Testis (tissue), 3 donors: ENCODE measurements around the gene NTM. TPM values are rescaled to one million over a fixed set of nuclear protein-coding genes. Genes with fewer than 3 reads are reported as not detected.

Experiments used
- DNase-seq: peaks from one replicate; pipeline ENCODE4 v3.0.0-alpha.2; 2019
- H3K27ac ChIP-seq, 2 donors: fragments of 200-600 bp; sonication (generic); one replicate each; pipeline ENCODE4 v1.5.1; 2019
- H3K27me3 ChIP-seq: fragments of 200-600 bp; sonication (generic); one replicate; pipeline ENCODE4 v1.5.1; 2019
- H3K36me3 ChIP-seq: fragments of 200-600 bp; sonication (generic); one replicate; pipeline ENCODE4 v1.5.1; 2017; ENCODE audit warnings: low read depth; ENCODE audit errors: missing control alignments
- H3K4me1 ChIP-seq: fragments of 200-600 bp; sonication (generic); one replicate; pipeline ENCODE4 v1.5.1; 2019
- H3K4me3 ChIP-seq, 2 donors: fragments of 200-600 bp; sonication (generic); one replicate each; pipeline ENCODE4 v1.5.1; 2017 to 2019
- H3K9me3 ChIP-seq: fragments of 200-600 bp; sonication (generic); one replicate; pipeline ENCODE4 v1.5.1; 2017
- CTCF ChIP-seq, 3 experiments: fragments of 450-650 bp in 2 of 3; fragments of 200-600 bp in 1 of 3; sonication (generic) in 1 of 3; IDR thresholded peaks; one replicate each; pipeline ENCODE4 v1.5.1; 2016 to 2019; ENCODE audit warnings: antibody characterized with exemption in 3 of 3, mild to moderate bottlenecking in 2 of 3, moderate library complexity in 1 of 3
- POLR2A ChIP-seq: fragments of 450-650 bp; IDR thresholded peaks from one replicate; pipeline ENCODE4 v1.6.1; 2017; ENCODE audit warnings: antibody characterized with exemption, mild to moderate bottlenecking, moderate library complexity
- WGBS, 2 donors: methylation state at CpG; one replicate each; pipeline ENCODE4 v1.1.5; 2018; 5-methylcytosine and 5-hydroxymethylcytosine counted together
- intact Hi-C: fragments of 100-400 bp; cut with DNase I; formaldehyde crosslinking; loops from one replicate; pipeline ENCODE4 v1.15.1; 2023; ENCODE audit warnings: low total_unique reads
- polyA plus RNA-seq: library from polyadenylated mRNA; stranded (reverse); fragments of 350-450 nt; fragmentation: Illumina TruSeq; extraction: RNeasy Lipid Tissue Mini Kit (QIAGEN cat#74804); gene quantifications from one replicate; pipeline ENCODE4 v1.2.3, GENCODE V29; 2014; ENCODE audit warnings: low read depth, low replicate concordance; ENCODE audit not compliant: insufficient read depth
- total RNA-seq, 2 donors: library from RNA; depleted of rRNA; stranded (reverse); fragments of >200 nt; gene quantifications; one replicate each; pipeline ENCODE4 v1.2.3, GENCODE V29; 2016

NTM gene
- total and polyA plus RNA-seq, 3 donors from 2014 or later, result 1.7 to 4.5 (median 1.8) TPM

- TF ChIP-seq POLR2A, result no peak
- H3K36me3 ChIP-seq, result no peaks in the 10 kb centered on the region
- H3K4me1 ChIP-seq, result no peaks in the 10 kb centered on the region
- no peaks in the 10 kb centered on the region for H3K27me3 ChIP-seq
- no peaks in the 10 kb centered on the region for H3K9me3 ChIP-seq
- H3K4me3 ChIP-seq, result no peak overlapping the region
- no peak for DNase-seq
- WGBS, 2 donors, result 93% methylated on average over 6 of the region's 6 CpGs
- H3K27ac ChIP-seq, result no peak overlapping the region
- intact Hi-C loops, result no loop called here
These were observed 403.2 kb downstream of the NTM start for GRCh38 chr11:131773626-131774025.

GRCh38 chr11:131776211-131776610, 405.8 kb downstream of the NTM start:
- WGBS, 2 donors, result 66 to 83% methylated on average over 3 of the region's 3 CpGs
- TF ChIP-seq POLR2A (no peak), CTCF (IDR thresholded peaks at IDR 0.05) (no peak)
- no peaks in the 10 kb centered on the region for H3K36me3 ChIP-seq
- no peaks in the 10 kb centered on the region for H3K4me1 ChIP-seq
- H3K4me3 ChIP-seq, result no peak overlapping the region
- intact Hi-C loops, result no loop called here
- no peaks in the 10 kb centered on the region for H3K9me3 ChIP-seq
- H3K27me3 ChIP-seq, result no peaks in the 10 kb centered on the region
- no peak for DNase-seq
- H3K27ac ChIP-seq, result no peak overlapping the region

- Histone ChIP-seq H3K27me3 (no peaks in the 10 kb centered on the region), H3K9me3 (no peaks in the 10 kb centered on the region), H3K4me3 (no peak overlapping the region), H3K27ac (no peak overlapping the region), H3K36me3 (no peaks in the 10 kb centered on the region), H3K4me1 (no peaks in the 10 kb centered on the region)
- TF ChIP-seq CTCF (IDR thresholded peaks at IDR 0.05) (no peak), POLR2A (no peak)
- DNase-seq, result no peak
- WGBS, 2 donors, result 69 to 77% methylated on average over 7 of the region's 7 CpGs
- intact Hi-C loops, result no loop called here
These were observed 415.4 kb downstream of the NTM start for GRCh38 chr11:131785801-131786200.

GRCh38 chr11:131787119-131787518, 416.7 kb downstream of the NTM start:
- DNase-seq, result no peak
- Histone ChIP-seq H3K4me1 (no peaks in the 10 kb centered on the region), H3K9me3 (no peaks in the 10 kb centered on the region), H3K27ac (no peak overlapping the region), H3K4me3 (no peak overlapping the region), H3K36me3 (no peaks in the 10 kb centered on the region), H3K27me3 (no peaks in the 10 kb centered on the region)
- no peak for TF ChIP-seq POLR2A
- intact Hi-C loops, result no loop called here
- WGBS, 2 donors, result 65 to 70% methylated on average over 3 of the region's 3 CpGs

- H3K4me1 ChIP-seq, result no peaks in the 10 kb centered on the region
- WGBS, 2 donors, result 64 to 66% methylated on average over 1 of the region's 1 CpG
- no peaks in the 10 kb centered on the region for H3K9me3 ChIP-seq
- no peaks in the 10 kb centered on the region for H3K27me3 ChIP-seq
- no peaks in the 10 kb centered on the region for H3K36me3 ChIP-seq
- DNase-seq, result no peak
- H3K27ac ChIP-seq, result no peak overlapping the region
- TF ChIP-seq POLR2A (no peak), CTCF (IDR thresholded peaks at IDR 0.05) (no peak)
- H3K4me3 ChIP-seq, result no peak overlapping the region
- intact Hi-C loops, result no loop called here
These were observed 420.2 kb downstream of the NTM start for GRCh38 chr11:131790586-131790985.

GRCh38 chr11:131792243-131792642, 421.8 kb downstream of the NTM start:
- intact Hi-C loops, result no loop called here
- no peak for TF ChIP-seq POLR2A
- no peak for TF ChIP-seq CTCF (IDR thresholded peaks at IDR 0.05)
- no peaks in the 10 kb centered on the region for H3K4me1 ChIP-seq
- H3K27ac ChIP-seq, result no peak overlapping the region
- no peak for DNase-seq
- WGBS, 2 donors, result 63 to 65% methylated on average over 3 of the region's 3 CpGs
- no peak overlapping the region for H3K4me3 ChIP-seq
- H3K36me3 ChIP-seq, result no peaks in the 10 kb centered on the region
- H3K9me3 ChIP-seq, result no peaks in the 10 kb centered on the region
- H3K27me3 ChIP-seq, result no peaks in the 10 kb centered on the region
